ENCODE results near the gene AUNIP.

The AUNIP gene

GRCh38 chr1:25810341-25811299 is 48.6 kb downstream of the AUNIP start:
- TF ChIP-seq CTCF (IDR thresholded peaks at IDR 0.05; ENCODE audit: insufficient read depth, low read length) (peak; percentile 62), SPI1 (IDR thresholded peaks at IDR 0.05; ENCODE audit: borderline replicate concordance, low read depth) (no peak), REST (IDR thresholded peaks at IDR 0.05; ENCODE audit: insufficient replicate concordance, low read depth) (no peak)
- peak overlapping the region; percentile 70 for H3K27ac ChIP-seq (replicated peaks)
- no peak overlapping the region for H3K4me3 ChIP-seq (replicated peaks; ENCODE audit: insufficient read depth, low read length)
- DNase-seq (ENCODE audit: low read depth in 1 of 2, low spot score in 1 of 2) = peak; percentile 43 to 69
- no peaks in the 10 kb centered on the region for H3K27me3 ChIP-seq (ENCODE audit: insufficient read depth, poor library complexity, severe bottlenecking)

- Histone ChIP-seq H3K27me3 (ENCODE audit: insufficient read depth, poor library complexity, severe bottlenecking) (no peaks in the 10 kb centered on the region), H3K27ac (replicated peaks) (peak overlapping the region; percentile 70), H3K4me3 (replicated peaks; ENCODE audit: insufficient read depth, low read length) (no peak overlapping the region)
- peak; percentile 49 to 68 for DNase-seq (ENCODE audit: low read depth in 1 of 2, low spot score in 1 of 2)
- TF ChIP-seq POLR2AphosphoS5 (IDR thresholded peaks at IDR 0.05; ENCODE audit: low read depth) (0 out of 2 replicates have a peak, but pooled peaks have one; percentile 21), REST (IDR thresholded peaks at IDR 0.05; ENCODE audit: insufficient replicate concordance, low read depth) (no peak), GABPA (IDR thresholded peaks at IDR 0.05; ENCODE audit: low read depth) (no peak), CTCF (IDR thresholded peaks at IDR 0.05; ENCODE audit: insufficient read depth, low read length) (no peak)
Observed at GRCh38 chr1:25809929-25810328, 49.3 kb downstream of the AUNIP start.

GRCh38 chr1:25809283-25809926 is 49.9 kb downstream of the AUNIP start:
- no peak for TF ChIP-seq CTCF (IDR thresholded peaks at IDR 0.05; ENCODE audit: insufficient read depth, low read length)
- peak; percentile 97 for TF ChIP-seq SPI1 (IDR thresholded peaks at IDR 0.05; ENCODE audit: borderline replicate concordance, low read depth)
- TF ChIP-seq POLR2AphosphoS5 (IDR thresholded peaks at IDR 0.05; ENCODE audit: low read depth) = peak; percentile 65; the same call in 1 of the 2 replicates
- no peak for TF ChIP-seq GABPA (IDR thresholded peaks at IDR 0.05; ENCODE audit: low read depth)
- H3K4me3 ChIP-seq (replicated peaks; ENCODE audit: insufficient read depth, low read length) = no peak overlapping the region; the same call in 1 of the 2 replicates
- peak overlapping the region; percentile 70 for H3K27ac ChIP-seq (replicated peaks)
- no peaks in the 10 kb centered on the region for H3K27me3 ChIP-seq (ENCODE audit: insufficient read depth, poor library complexity, severe bottlenecking)
- DNase-seq (ENCODE audit: low read depth in 1 of 2, low spot score in 1 of 2) = peak; percentile 79 to 81
